ENCODE measurements around the gene CBLN1. TPM values are rescaled to one million over a fixed set of nuclear protein-coding genes. Genes with fewer than 3 reads are reported as not detected.

CBLN1 gene
- total RNA-seq, 1 experiment from 2014 or later, result not detected

DNA sequence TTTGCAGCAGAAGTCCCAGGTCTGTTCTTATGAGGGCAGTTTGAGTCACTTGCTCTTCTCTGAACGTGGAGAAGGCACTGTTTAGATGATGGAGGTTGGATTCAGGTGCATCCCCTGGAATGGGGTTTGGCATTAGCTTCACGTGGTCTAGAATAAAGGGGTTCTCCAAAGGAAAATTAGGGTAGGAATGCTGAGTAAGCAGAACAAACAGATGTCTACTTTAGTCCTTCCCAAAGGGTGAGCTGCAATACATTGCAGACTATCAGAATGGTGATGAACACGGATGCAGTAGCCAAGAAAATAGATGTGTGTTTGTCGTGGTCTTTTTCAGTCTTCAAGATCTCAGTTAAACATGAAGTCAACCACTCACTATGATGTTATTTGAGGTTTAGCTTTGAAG, 3.3 kb upstream of the CBLN1 start:
- Mint-ChIP-seq H3K9me3 (ENCODE audit: unreplicated experiment) (peaks cover 8% of the 10 kb centered on the region), H3K27ac (ENCODE audit: low read depth, unreplicated experiment) (no peak overlapping the region), H3K4me1 (ENCODE audit: insufficient read depth, unreplicated experiment) (no peaks in the 10 kb centered on the region), H3K27me3 (ENCODE audit: insufficient read depth, unreplicated experiment) (peaks cover 11% of the 10 kb centered on the region), H3K4me3 (ENCODE audit: unreplicated experiment) (no peak overlapping the region), H3K36me3 (ENCODE audit: insufficient read depth, unreplicated experiment) (no peaks in the 10 kb centered on the region)
- ChIA-PET POLR2A (no interaction called here), CTCF (no interaction called here)
- no peak for TF ChIP-seq CTCF (IDR thresholded peaks at IDR 0.05; ENCODE audit: unreplicated experiment)
- BruUV-seq (replicated peaks), result no TSS peak
- DNase-seq (ENCODE audit: unreplicated experiment), result no peak
- intact Hi-C loops (cut with micrococcal nuclease), result no loop called here

DNA sequence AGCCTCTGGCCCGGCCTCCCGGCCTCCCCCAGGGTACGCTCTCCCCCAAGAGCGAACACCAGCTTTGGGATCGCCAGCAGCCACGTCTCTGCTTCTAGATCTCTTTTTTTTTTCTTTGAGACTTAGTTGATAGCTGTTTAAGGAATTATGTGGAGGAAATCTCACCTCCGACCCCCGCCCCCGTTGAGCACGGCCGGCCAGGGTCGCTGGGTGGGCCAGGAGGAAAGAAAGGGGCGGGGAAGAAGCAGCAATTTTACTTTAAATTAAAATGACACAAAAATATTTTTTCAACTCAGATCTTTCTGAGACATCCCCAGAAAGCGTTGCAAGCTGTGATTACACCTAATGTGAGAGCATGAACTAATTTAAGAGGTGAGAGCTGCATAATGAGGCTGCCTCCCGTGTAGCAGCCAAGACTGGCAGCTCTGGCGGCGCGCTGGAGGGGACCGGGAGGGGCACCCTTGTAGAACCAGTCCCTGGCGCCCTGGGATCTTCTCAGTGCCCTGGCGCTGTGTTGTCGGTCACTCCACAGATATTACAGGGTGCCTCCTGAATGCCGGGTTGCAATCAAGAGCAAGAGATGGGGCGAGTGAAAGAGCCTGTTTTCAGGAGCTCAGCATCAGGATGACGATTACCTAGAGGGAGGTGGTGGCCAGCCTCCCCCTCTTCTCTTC, 1.9 kb upstream of the CBLN1 start:
- Mint-ChIP-seq H3K4me3 (ENCODE audit: unreplicated experiment) (no peak overlapping the region), H3K27ac (ENCODE audit: low read depth, unreplicated experiment) (no peak overlapping the region), H3K36me3 (ENCODE audit: insufficient read depth, unreplicated experiment) (no peaks in the 10 kb centered on the region), H3K9me3 (ENCODE audit: unreplicated experiment) (peaks cover 12% of the 10 kb centered on the region), H3K4me1 (ENCODE audit: insufficient read depth, unreplicated experiment) (no peaks in the 10 kb centered on the region), H3K27me3 (ENCODE audit: insufficient read depth, unreplicated experiment) (peaks cover 11% of the 10 kb centered on the region)
- TF ChIP-seq CTCF (IDR thresholded peaks at IDR 0.05; ENCODE audit: unreplicated experiment), result no peak
- ChIA-PET POLR2A (no interaction called here), CTCF (interaction anchor here (1.0 kb wide), 1 partner anchor 12 kb away, joined by 4 read pairs; no protein-coding TSS in a partner anchor)
- intact Hi-C loops (cut with micrococcal nuclease), result no loop called here
- no TSS peak for BruUV-seq (replicated peaks)
- DNase-seq (ENCODE audit: unreplicated experiment), result no peak

DNA sequence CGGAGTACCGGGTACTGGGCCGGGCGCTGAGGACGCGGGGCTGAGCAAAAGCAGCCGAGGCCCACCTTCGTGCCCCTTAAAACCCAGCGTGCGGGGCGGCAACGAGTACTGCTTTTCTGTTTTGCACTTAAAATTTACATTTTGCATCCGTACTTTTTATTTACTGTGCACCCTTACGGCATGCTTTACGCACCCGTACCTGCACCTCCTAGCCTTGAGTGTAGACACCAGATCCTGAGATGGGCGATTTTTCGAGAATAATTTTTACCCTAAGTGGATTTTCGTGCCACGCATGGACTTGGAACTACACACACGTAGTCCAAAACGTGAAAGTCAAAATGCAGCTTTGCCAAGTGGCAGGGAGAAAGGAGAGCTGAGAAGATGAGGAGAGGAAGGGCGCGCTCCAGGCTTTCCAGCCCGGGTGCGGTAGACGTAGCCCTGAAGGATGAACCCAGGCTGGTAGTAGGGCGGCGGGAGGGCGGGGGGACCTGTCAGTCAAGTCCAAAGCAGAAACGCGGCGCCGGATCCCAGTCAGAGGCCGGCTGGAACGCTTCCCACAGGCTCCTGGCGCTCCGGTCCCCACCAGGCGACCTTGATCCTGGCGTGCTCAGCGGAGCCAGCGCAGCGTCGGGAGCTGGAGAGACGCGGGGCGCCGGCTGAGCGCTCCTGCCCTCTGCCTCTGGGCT, 1.2 kb upstream of the CBLN1 start:
- Mint-ChIP-seq H3K36me3 (ENCODE audit: insufficient read depth, unreplicated experiment) (no peaks in the 10 kb centered on the region), H3K27ac (ENCODE audit: low read depth, unreplicated experiment) (no peak overlapping the region), H3K4me3 (ENCODE audit: unreplicated experiment) (no peak overlapping the region), H3K27me3 (ENCODE audit: insufficient read depth, unreplicated experiment) (peaks cover 11% of the 10 kb centered on the region), H3K9me3 (ENCODE audit: unreplicated experiment) (peaks cover 16% of the 10 kb centered on the region), H3K4me1 (ENCODE audit: insufficient read depth, unreplicated experiment) (no peaks in the 10 kb centered on the region)
- intact Hi-C loops (cut with micrococcal nuclease), result no loop called here
- TF ChIP-seq CTCF (IDR thresholded peaks at IDR 0.05; ENCODE audit: unreplicated experiment), result no peak
- CTCF ChIA-PET, result interaction anchor here (1.0 kb wide), 1 partner anchor 12 kb away, joined by 4 read pairs; no protein-coding TSS in a partner anchor
- DNase-seq (ENCODE audit: unreplicated experiment), result no peak
- POLR2A ChIA-PET, result no interaction called here
- no TSS peak for BruUV-seq (replicated peaks)

DNA sequence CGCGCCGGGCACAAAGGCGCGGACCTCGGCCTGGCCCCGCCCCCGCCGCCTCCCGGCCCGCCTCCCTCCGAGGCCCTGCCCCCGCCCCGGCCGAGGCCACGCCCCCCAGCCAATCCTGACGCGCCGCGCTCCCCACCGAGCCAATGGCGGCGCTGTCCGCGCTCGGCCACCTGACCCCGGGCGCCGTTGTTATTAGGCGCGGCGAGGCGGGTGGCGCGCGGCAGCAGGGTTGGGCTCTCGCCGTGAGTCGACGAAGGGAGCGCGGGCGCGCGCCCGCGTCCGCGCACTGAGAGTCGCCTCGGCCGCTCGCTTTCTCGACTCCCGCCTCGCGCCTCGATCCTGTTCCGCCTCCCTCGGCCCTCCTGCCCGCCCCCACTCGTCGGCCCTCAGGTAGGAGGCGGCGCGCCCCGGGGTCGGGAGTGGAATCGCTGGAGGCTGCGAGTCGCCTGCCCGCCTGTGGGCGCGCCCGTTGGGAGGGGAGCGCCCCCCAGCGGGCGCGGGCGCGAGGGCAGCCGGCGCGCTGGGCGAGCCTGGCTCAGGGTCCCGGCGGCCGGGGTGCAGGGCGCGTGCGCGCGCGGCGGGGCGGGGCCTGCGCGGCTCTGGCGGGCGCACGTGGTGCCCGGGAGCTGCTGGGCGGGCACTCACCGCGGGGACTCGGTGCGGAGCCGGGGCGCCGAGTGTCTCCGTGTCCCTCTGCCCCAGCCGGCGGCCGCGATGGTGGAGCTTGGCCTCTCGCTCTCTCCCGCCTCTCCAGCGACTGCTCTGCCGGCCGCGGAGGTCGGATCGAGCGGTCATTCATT, 405 bp upstream of the CBLN1 start:
- no peak overlapping the region for H3K27ac Mint-ChIP-seq (ENCODE audit: low read depth, unreplicated experiment)
- H3K9me3 Mint-ChIP-seq (ENCODE audit: unreplicated experiment), result peaks cover 16% of the 10 kb centered on the region
- no peak overlapping the region for H3K4me3 Mint-ChIP-seq (ENCODE audit: unreplicated experiment)
- intact Hi-C loops (cut with micrococcal nuclease), result no loop called here
- H3K27me3 Mint-ChIP-seq (ENCODE audit: insufficient read depth, unreplicated experiment), result peaks cover 11% of the 10 kb centered on the region
- no peak for TF ChIP-seq CTCF (IDR thresholded peaks at IDR 0.05; ENCODE audit: unreplicated experiment)
- ChIA-PET POLR2A (no interaction called here), CTCF (no interaction called here)
- DNase-seq (ENCODE audit: unreplicated experiment), result no peak
- H3K4me1 Mint-ChIP-seq (ENCODE audit: insufficient read depth, unreplicated experiment), result no peaks in the 10 kb centered on the region
- BruUV-seq (replicated peaks), result no TSS peak
- H3K36me3 Mint-ChIP-seq (ENCODE audit: insufficient read depth, unreplicated experiment), result no peaks in the 10 kb centered on the region
